ENCODE results near the gene ATG7. TPM values are rescaled to one million over a fixed set of nuclear protein-coding genes. Genes with fewer than 3 reads are reported as not detected.
A peak's percentile ranks its signal among the peaks of the same experiment; 100 is the strongest.

Gene ATG7
- total and polyA plus RNA-seq, 4 donors, result 7.4 to 53.8 (median 15.6) TPM

DNA sequence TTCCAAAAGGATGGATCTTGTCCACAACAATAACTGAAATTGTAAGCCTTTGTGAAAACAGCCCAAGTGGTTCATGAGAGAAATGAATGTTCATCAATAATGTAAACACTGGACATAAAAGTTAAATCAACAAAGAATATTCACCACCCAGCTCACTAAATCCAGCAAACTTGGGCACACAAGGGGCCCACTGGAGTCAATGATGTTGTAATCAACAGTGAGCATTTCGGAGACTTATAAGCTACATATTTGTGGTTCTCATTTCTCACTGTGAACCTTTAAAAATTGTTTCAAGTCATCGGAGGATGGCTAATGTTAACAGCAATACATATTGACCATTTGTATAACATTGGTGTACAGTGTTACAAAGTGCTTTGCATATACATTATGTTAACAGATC, 308.4 kb downstream of the ATG7 start:
- no peaks in the 10 kb centered on the region for H3K27me3 ChIP-seq (ENCODE audit: control insufficient read depth in 4 of 4, insufficient read depth in 4 of 4, low read length in 3 of 4)
- H3K4me3 ChIP-seq (ENCODE audit: low read depth in 1 of 3, low read length in 3 of 3), result no peak overlapping the region
- H3K4me1 ChIP-seq (ENCODE audit: control insufficient read depth in 4 of 4, insufficient read depth in 4 of 4, low read length in 3 of 4), result no peaks in the 10 kb centered on the region
- no peaks in the 10 kb centered on the region for H3K9me3 ChIP-seq (ENCODE audit: control insufficient read depth in 4 of 4, low read length in 3 of 4)
- no peak overlapping the region for H3K9ac ChIP-seq (ENCODE audit: low read depth in 1 of 2, low read length in 2 of 2)
- DNase-seq (ENCODE audit: low spot score), result no peak
- H3K27ac ChIP-seq (ENCODE audit: low read depth in 1 of 2, low read length in 2 of 2), result no peak overlapping the region
- H3K36me3 ChIP-seq (ENCODE audit: control insufficient read depth in 4 of 4, insufficient read depth in 3 of 4, low read depth in 1 of 4, low read length in 3 of 4), result peaks cover 0 to under 1% (median 0%) of the 10 kb centered on the region in 4 donors
- 95% methylated on average over 2 of the region's 2 CpGs for WGBS
- TF ChIP-seq JUND (IDR thresholded peaks at IDR 0.05), result no peak
- TF ChIP-seq, protein P1, sequence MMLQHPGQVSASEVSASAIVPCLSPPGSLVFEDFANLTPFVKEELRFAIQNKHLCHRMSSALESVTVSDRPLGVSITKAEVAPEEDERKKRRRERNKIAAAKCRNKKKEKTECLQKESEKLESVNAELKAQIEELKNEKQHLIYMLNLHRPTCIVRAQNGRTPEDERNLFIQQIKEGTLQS (IDR thresholded peaks at IDR 0.05), result no peak
- TF ChIP-seq FOXA2 (IDR thresholded peaks at IDR 0.05), result no peak
- TF ChIP-seq ZBTB33 (IDR thresholded peaks at IDR 0.05), result no peak
- TF ChIP-seq CTCF (IDR thresholded peaks at IDR 0.05; ENCODE audit: low read depth, low read length, missing input control), result no peak
- no peak for TF ChIP-seq HNF4G (IDR thresholded peaks at IDR 0.05)
- TF ChIP-seq RXRA (IDR thresholded peaks at IDR 0.05), result no peak
- TF ChIP-seq, protein P2, sequence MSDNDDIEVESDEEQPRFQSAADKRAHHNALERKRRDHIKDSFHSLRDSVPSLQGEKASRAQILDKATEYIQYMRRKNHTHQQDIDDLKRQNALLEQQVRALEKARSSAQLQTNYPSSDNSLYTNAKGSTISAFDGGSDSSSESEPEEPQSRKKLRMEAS (IDR thresholded peaks at IDR 0.05), result no peak
- TF ChIP-seq, protein P3, sequence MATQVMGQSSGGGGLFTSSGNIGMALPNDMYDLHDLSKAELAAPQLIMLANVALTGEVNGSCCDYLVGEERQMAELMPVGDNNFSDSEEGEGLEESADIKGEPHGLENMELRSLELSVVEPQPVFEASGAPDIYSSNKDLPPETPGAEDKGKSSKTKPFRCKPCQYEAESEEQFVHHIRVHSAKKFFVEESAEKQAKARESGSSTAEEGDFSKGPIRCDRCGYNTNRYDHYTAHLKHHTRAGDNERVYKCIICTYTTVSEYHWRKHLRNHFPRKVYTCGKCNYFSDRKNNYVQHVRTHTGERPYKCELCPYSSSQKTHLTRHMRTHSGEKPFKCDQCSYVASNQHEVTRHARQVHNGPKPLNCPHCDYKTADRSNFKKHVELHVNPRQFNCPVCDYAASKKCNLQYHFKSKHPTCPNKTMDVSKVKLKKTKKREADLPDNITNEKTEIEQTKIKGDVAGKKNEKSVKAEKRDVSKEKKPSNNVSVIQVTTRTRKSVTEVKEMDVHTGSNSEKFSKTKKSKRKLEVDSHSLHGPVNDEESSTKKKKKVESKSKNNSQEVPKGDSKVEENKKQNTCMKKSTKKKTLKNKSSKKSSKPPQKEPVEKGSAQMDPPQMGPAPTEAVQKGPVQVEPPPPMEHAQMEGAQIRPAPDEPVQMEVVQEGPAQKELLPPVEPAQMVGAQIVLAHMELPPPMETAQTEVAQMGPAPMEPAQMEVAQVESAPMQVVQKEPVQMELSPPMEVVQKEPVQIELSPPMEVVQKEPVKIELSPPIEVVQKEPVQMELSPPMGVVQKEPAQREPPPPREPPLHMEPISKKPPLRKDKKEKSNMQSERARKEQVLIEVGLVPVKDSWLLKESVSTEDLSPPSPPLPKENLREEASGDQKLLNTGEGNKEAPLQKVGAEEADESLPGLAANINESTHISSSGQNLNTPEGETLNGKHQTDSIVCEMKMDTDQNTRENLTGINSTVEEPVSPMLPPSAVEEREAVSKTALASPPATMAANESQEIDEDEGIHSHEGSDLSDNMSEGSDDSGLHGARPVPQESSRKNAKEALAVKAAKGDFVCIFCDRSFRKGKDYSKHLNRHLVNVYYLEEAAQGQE (IDR thresholded peaks at IDR 0.05), result no peak
- TF ChIP-seq SP1 (IDR thresholded peaks at IDR 0.05), result no peak

DNA sequence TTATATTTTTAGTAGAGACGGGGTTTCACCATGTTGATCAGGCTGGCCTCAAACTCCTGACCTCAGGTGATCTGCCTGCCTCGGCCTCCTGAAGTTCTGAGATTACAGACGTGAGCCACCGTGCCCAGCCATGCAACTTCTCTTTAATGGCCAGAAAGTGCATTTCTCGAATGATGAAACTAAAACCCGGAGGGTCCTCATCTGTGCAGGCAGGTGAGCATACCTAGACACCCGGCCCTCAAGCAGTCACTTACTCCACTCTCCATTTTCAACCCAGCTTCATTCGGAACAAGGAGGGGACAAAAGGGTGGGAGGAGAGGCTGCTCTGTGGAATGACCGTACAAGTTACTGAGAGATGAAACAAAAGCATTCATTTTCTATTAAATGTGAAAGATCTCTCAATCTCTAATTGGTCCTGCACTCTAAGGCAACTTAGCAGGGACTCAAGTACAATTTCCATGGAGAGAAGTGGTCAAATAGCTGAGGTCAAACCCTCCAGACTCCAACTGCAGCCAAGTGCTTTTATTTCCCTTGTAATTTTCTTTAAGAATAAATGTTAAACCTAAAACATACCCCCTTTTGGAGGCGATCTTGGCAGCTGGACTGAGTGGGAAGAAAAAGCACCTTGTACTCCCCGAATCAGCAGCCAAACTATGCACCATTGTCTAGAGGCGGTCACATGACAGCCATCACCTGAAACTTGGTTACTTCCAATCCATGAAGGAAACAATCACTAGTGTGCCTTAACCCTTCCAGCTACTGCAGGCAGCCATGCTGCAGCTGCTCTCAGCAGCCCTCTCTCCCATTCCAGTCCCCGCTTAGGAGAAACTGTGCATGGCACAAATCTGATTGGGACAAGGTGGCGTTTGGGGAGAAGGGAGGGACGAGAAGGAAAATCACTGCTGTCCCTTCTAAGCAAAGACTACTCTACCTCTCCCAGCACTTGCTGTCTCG, 309.3 kb downstream of the ATG7 start:
- H3K9me3 ChIP-seq (ENCODE audit: control insufficient read depth in 4 of 4, low read length in 3 of 4), result no peaks in the 10 kb centered on the region
- no peaks in the 10 kb centered on the region for H3K36me3 ChIP-seq (ENCODE audit: control insufficient read depth in 4 of 4, insufficient read depth in 3 of 4, low read depth in 1 of 4, low read length in 3 of 4)
- no peaks in the 10 kb centered on the region for H3K27me3 ChIP-seq (ENCODE audit: control insufficient read depth in 4 of 4, insufficient read depth in 4 of 4, low read length in 3 of 4)
- TF ChIP-seq NR2F2 (IDR thresholded peaks at IDR 0.05), result no peak
- no peak for TF ChIP-seq CTCF (IDR thresholded peaks at IDR 0.05; ENCODE audit: low read depth, low read length, missing input control)
- TF ChIP-seq SP1 (IDR thresholded peaks at IDR 0.05), result no peak
- TF ChIP-seq RXRA (IDR thresholded peaks at IDR 0.05), result no peak
- TF ChIP-seq GABPA (IDR thresholded peaks at IDR 0.05 in 1 of 2, conservative IDR thresholded peaks at IDR 0.05 in 1 of 2), result no peak
- TF ChIP-seq JUND (IDR thresholded peaks at IDR 0.05), result no peak
- TF ChIP-seq, protein P1 (IDR thresholded peaks at IDR 0.05), result no peak
- H3K4me3 ChIP-seq (ENCODE audit: low read depth in 1 of 3, low read length in 3 of 3), result no peak overlapping the region
- peak overlapping the region in 1 of 2 donors; percentile 14 for H3K27ac ChIP-seq (ENCODE audit: low read depth in 1 of 2, low read length in 2 of 2)
- WGBS, result 76% methylated on average over 16 of the region's 16 CpGs
- no peak for DNase-seq (ENCODE audit: low spot score)
- H3K4me1 ChIP-seq (ENCODE audit: control insufficient read depth in 4 of 4, insufficient read depth in 4 of 4, low read length in 3 of 4), result no peaks in the 10 kb centered on the region
- H3K9ac ChIP-seq (ENCODE audit: low read depth in 1 of 2, low read length in 2 of 2), result no peak overlapping the region
